Activated naive CD4-positive, alpha-beta T cell treated with anti-CD3 and anti-CD28 coated beads, Interleukin-2, amount 50 U/mL, for 72 hours (primary cell): ENCODE measurements around the gene C15orf39. TPM values are rescaled to one million over a fixed set of nuclear protein-coding genes. Genes with fewer than 3 reads are reported as not detected.
"Not testable (repeated sequence)": the region's sequence is repeated elsewhere in the genome, so short reads cannot be mapped to it uniquely, and the experiment has no call there.

ENCODE experiments used
- ATAC-seq, 2 donors: fragments of 150-1000 bp; cut with Tn5 transposase; 2 replicates each; pipeline ENCODE4 v1.10.0; 2021; ENCODE audit warnings: mild to moderate bottlenecking in 2 of 2, moderate library complexity in 2 of 2
- DNase-seq, 2 donors: peaks; one replicate each; pipeline ENCODE4 v3.0.0; 2021 to 2022; ENCODE audit warnings: low spot score in 2 of 2
- H3K27ac Mint-ChIP-seq, 2 donors: one replicate each; pipeline ENCODE4 v1.8.0; 2022; ENCODE audit warnings: mild to moderate bottlenecking in 2 of 2, mixed read lengths in 2 of 2
- H3K36me3 Mint-ChIP-seq, 2 donors: one replicate each; pipeline ENCODE4 v1.8.0; 2022; ENCODE audit warnings: mixed read lengths in 2 of 2
- H3K9me3 Mint-ChIP-seq, 2 donors: one replicate each; pipeline ENCODE4 v1.8.0; 2022; ENCODE audit warnings: mixed read lengths in 2 of 2
- total RNA-seq, 2 donors: library from RNA; stranded (reverse); gene quantifications; one replicate each; pipeline ENCODE4 v1.2.3, GENCODE V29; 2022

C15orf39 gene
- total RNA-seq, 2 donors from 2014 or later: 17.5 to 22.8 TPM

GRCh38 chr15:75258034-75258433 is 56.4 kb downstream of the C15orf39 start, which contains the start of gene GOLGA6C:
Gene GOLGA6C (plus strand): TSS chr15:75258334. CDS start chr15:75258599, 265 bp downstream.
- not testable (repeated sequence) for H3K36me3 Mint-ChIP-seq, H3K27ac Mint-ChIP-seq, DNase-seq, H3K9me3 Mint-ChIP-seq, ATAC-seq

GRCh38 chr15:75258620-75259343 is 57.1 kb downstream of the C15orf39 start:
- not testable (repeated sequence) for DNase-seq, H3K36me3 Mint-ChIP-seq, H3K9me3 Mint-ChIP-seq, H3K27ac Mint-ChIP-seq, ATAC-seq

- not testable (repeated sequence) for DNase-seq, ATAC-seq
Measured at GRCh38 chr15:75259873-75260272, 58.2 kb downstream of the C15orf39 start.

More at GRCh38 chr15:75259873-75260272, 58.2 kb downstream of the C15orf39 start:
- not testable (repeated sequence) for H3K36me3 Mint-ChIP-seq, H3K9me3 Mint-ChIP-seq, H3K27ac Mint-ChIP-seq

Other genes starting within 250 kb of the C15orf39 start
- 1 to 10 TPM; 3.4 to 6.6 TPM for gene RPP25, start 245.1 kb upstream of the C15orf39 start, total RNA-seq
- gene SCAMP5, start 206.3 kb upstream of the C15orf39 start, total RNA-seq: 10 to 100 TPM in 1 of 2 donors, 1 to 10 TPM in 1; 3.7 to 11.4 TPM
- 10 to 100 TPM; 16.3 to 20.4 TPM for gene PPCDC, start 178.3 kb upstream of the C15orf39 start, total RNA-seq
- gene GOLGA6C, start 56.5 kb downstream of the C15orf39 start, total RNA-seq: under 1 TPM in 1 of 2 donors, not detected in 1; 0.11 TPM
- gene GOLGA6D, start 81.0 kb downstream of the C15orf39 start, total RNA-seq: under 1 TPM in 1 of 2 donors, not detected in 1; 0.14 TPM
- gene COMMD4, start 134.2 kb downstream of the C15orf39 start, total RNA-seq: 100 to 1,000 TPM in 1 of 2 donors, 10 to 100 TPM in 1; 85.6 to 122 TPM
- 10 to 100 TPM in 1 of 2 donors, 1 to 10 TPM in 1; 9.4 to 20.4 TPM for gene NEIL1, start 145.2 kb downstream of the C15orf39 start, total RNA-seq
- gene MAN2C1, start 166.7 kb downstream of the C15orf39 start, total RNA-seq: 100 to 1,000 TPM; 106 to 167 TPM
- 100 to 1,000 TPM; 104 to 123 TPM for gene SIN3A, start 249.8 kb downstream of the C15orf39 start, total RNA-seq